Measurements from ENCODE around the gene EGLN1.
"Not testable (repeated sequence)": the region's sequence is repeated elsewhere in the genome, so short reads cannot be mapped to it uniquely, and the experiment has no call there.

EGLN1 gene

DNA sequence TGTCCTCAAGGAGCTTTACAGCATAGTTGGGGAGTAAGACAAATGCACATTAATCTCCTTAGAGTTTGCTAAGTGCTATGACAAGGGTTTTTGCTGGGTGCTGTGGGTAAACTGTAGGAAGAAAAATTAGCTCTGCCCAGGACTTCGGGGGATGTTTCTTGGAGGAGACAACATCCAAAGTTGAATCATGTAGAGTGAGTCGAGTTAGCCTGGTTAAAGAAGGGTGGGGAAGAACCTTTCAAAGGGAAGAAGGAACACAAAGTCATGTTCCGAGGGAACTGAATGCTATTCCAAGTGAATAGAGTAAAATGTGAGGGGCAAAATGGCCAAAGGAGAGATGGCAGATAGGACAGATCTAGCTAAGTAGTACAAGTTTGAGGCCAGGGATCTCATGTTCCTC lies 66.9 kb downstream of the EGLN1 start:
- in situ Hi-C loops (cut with HindIII; ENCODE audit: low sequenced_read_pairs): no loop called here
- TF ChIP-seq, protein P1, sequence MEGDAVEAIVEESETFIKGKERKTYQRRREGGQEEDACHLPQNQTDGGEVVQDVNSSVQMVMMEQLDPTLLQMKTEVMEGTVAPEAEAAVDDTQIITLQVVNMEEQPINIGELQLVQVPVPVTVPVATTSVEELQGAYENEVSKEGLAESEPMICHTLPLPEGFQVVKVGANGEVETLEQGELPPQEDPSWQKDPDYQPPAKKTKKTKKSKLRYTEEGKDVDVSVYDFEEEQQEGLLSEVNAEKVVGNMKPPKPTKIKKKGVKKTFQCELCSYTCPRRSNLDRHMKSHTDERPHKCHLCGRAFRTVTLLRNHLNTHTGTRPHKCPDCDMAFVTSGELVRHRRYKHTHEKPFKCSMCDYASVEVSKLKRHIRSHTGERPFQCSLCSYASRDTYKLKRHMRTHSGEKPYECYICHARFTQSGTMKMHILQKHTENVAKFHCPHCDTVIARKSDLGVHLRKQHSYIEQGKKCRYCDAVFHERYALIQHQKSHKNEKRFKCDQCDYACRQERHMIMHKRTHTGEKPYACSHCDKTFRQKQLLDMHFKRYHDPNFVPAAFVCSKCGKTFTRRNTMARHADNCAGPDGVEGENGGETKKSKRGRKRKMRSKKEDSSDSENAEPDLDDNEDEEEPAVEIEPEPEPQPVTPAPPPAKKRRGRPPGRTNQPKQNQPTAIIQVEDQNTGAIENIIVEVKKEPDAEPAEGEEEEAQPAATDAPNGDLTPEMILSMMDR (IDR thresholded peaks at IDR 0.05; ENCODE audit: low read depth, low read length): no peak
- H3K4me3 ChIP-seq (ENCODE audit: low read depth, low read length): no peak overlapping the region
- DNase-seq (ENCODE audit: low read depth, low spot score): no peak

DNA sequence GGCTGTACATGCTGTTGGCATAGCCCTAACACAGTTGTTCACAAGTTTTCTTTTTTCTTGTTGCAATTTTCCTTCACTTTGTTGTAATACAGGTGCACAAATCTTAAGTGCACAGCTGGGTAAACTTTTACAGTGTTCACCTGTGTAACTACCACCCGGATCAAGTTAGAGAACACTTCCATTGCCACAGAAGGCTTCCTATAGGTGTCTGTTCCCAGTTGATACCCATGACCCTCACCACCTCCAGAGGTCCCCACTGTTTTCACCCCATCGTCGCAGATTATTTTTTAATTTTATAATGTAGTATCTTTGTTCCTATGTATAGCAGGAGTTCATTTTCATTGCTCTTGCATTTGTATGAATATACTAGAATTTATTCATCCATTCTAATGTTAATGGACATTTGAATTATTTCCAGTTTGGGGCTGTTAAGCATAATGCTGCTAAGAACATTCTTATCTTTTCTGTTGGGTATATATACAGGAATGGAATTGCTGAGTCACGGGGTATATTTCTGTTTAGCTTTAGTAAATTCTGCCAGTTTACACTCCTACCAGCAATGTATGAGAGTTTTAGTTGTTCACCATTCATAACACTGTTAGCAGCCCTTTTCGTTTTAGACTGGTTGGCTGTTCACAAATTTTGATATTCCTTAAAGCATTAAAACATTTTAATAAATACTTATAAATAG lies 67.6 kb downstream of the EGLN1 start:
- in situ Hi-C loops (cut with HindIII; ENCODE audit: low sequenced_read_pairs): no loop called here
- peak; percentile 12 for DNase-seq (ENCODE audit: low read depth, low spot score)
- H3K4me3 ChIP-seq (ENCODE audit: low read depth, low read length): no peak overlapping the region
- TF ChIP-seq, protein P1 (IDR thresholded peaks at IDR 0.05; ENCODE audit: low read depth, low read length): no peak

- in situ Hi-C loops (cut with HindIII; ENCODE audit: low sequenced_read_pairs): no loop called here
- no peak overlapping the region for H3K4me3 ChIP-seq (ENCODE audit: low read depth, low read length)
- TF ChIP-seq, protein P1 (IDR thresholded peaks at IDR 0.05; ENCODE audit: low read depth, low read length): no peak
- no peak for DNase-seq (ENCODE audit: low read depth, low spot score)
Observed at GRCh38 chr1:231353086-231353485, 69.0 kb downstream of the EGLN1 start.

GRCh38 chr1:231351816-231352215 lies 70.3 kb downstream of the EGLN1 start:
- H3K4me3 ChIP-seq (ENCODE audit: low read depth, low read length): no peak overlapping the region
- TF ChIP-seq, protein P1 (IDR thresholded peaks at IDR 0.05; ENCODE audit: low read depth, low read length): no peak
- in situ Hi-C loops (cut with HindIII; ENCODE audit: low sequenced_read_pairs): no loop called here
- no peak for DNase-seq (ENCODE audit: low read depth, low spot score)

DNA sequence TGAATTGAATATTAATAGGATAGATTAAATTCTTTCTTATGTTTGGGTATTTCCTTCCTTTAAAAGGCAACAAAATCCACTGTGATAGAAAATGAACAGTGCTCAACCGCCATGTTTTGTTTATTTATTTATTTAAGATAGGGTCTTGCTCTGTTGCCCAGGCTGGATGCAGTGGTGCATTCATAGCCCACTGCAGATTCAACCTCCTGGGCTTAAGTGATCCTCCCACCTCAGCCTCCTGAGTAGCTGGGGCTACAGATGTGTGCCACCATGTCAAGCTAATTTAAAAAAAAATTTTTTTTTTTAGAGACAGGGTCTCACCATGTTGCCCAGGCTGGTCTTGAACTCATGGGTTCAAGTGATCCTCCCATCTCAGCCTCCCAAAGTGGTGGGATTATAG lies 73.2 kb downstream of the EGLN1 start:
- H3K4me3 ChIP-seq (ENCODE audit: low read depth, low read length); DNase-seq (ENCODE audit: low read depth, low spot score); in situ Hi-C loops (cut with HindIII; ENCODE audit: low sequenced_read_pairs): not testable (repeated sequence)

DNA sequence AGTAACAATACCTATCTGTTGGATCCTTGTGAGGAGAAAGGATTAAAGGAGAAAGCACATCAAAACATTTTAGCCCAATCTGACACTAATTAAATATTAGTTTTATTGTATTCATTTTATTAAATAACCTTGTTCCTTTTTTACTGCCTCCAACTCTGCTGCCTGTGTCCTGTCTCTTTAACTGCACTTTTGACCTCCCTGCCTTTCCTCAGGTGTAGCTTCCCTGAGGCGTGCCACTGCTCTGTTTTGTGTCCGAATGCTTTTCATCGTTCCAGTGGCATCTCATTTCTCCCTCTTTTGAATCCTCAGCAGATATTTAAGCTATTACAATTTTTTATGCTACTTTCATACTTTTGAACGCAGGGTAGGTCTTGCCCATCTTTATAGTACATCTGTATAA lies 73.6 kb downstream of the EGLN1 start:
- in situ Hi-C loops (cut with HindIII; ENCODE audit: low sequenced_read_pairs): no loop called here
- no peak for DNase-seq (ENCODE audit: low read depth, low spot score)
- TF ChIP-seq, protein P1 (IDR thresholded peaks at IDR 0.05; ENCODE audit: low read depth, low read length): no peak
- H3K4me3 ChIP-seq (ENCODE audit: low read depth, low read length): no peak overlapping the region

- TF ChIP-seq, protein P1 (IDR thresholded peaks at IDR 0.05; ENCODE audit: low read depth, low read length): no peak
- no peak overlapping the region for H3K4me3 ChIP-seq (ENCODE audit: low read depth, low read length)
- in situ Hi-C loops (cut with HindIII; ENCODE audit: low sequenced_read_pairs): no loop called here
- DNase-seq (ENCODE audit: low read depth, low spot score): no peak
Observed at GRCh38 chr1:231347961-231348360, 74.1 kb downstream of the EGLN1 start.
